ENCODE measurements around the gene BCAP29. TPM values are rescaled to one million over a fixed set of nuclear protein-coding genes. Genes with fewer than 3 reads are reported as not detected.

The BCAP29 gene
- total RNA-seq, 3 donors from 2014 or later, result 68.8 to 101 (median 78.2) TPM

GRCh38 chr7:107560898-107561516, 19.0 kb upstream of the BCAP29 start:
- Histone ChIP-seq H3K4me3 (no peak overlapping the region), H3K27me3 (no peaks in the 10 kb centered on the region), H3K36me3 (no peaks in the 10 kb centered on the region), H3K27ac (no peak overlapping the region), H3K4me1 (no peaks in the 10 kb centered on the region), H3K9me3 (no peaks in the 10 kb centered on the region)
- intact Hi-C loops (cut with DNase I; ENCODE audit: low total_unique reads), result no loop called here
- TF ChIP-seq POLR2A (IDR thresholded peaks at IDR 0.05) (no peak), CTCF (IDR thresholded peaks at IDR 0.05) (no peak), POLR2AphosphoS5 (IDR thresholded peaks at IDR 0.05) (no peak)
- no peak for DNase-seq (ENCODE audit: low spot score in 2 of 2)

- DNase-seq (ENCODE audit: low spot score in 2 of 2), result peak in 1 of 2 donors; percentile 63
- intact Hi-C loops (cut with DNase I; ENCODE audit: low total_unique reads), result no loop called here
- Histone ChIP-seq H3K27ac (peak overlapping the region; percentile 95 to 99), H3K9me3 (no peaks in the 10 kb centered on the region), H3K36me3 (no peaks in the 10 kb centered on the region), H3K4me1 (no peaks in the 10 kb centered on the region), H3K4me3 (peak overlapping the region; percentile 80 to 99 (median 86)), H3K27me3 (no peaks in the 10 kb centered on the region)
- no peak for TF ChIP-seq POLR2AphosphoS5 (IDR thresholded peaks at IDR 0.05)
- no peak for TF ChIP-seq CTCF (IDR thresholded peaks at IDR 0.05)
- TF ChIP-seq POLR2A (IDR thresholded peaks at IDR 0.05), result no peak
These were observed 16.8 kb upstream of the BCAP29 start for GRCh38 chr7:107563081-107563774.

- intact Hi-C loops (cut with DNase I; ENCODE audit: low total_unique reads), result no loop called here
- H3K4me3 ChIP-seq, result peak within 1 kb of the TSS; percentile 80 to 99 (median 86)
- DNase-seq (ENCODE audit: low spot score in 2 of 2), result peak; percentile 66 to 83
- no peaks in the 10 kb centered on the region for H3K4me1 ChIP-seq
- H3K27ac ChIP-seq, result peak within 1 kb of the TSS; percentile 95 to 99
- H3K27me3 ChIP-seq, result no peaks in the 10 kb centered on the region
- no peaks in the 10 kb centered on the region for H3K36me3 ChIP-seq
- H3K9me3 ChIP-seq, result no peaks in the 10 kb centered on the region
- peak; percentile 72 to 90 (median 81) for TF ChIP-seq POLR2AphosphoS5 (IDR thresholded peaks at IDR 0.05)
- no peak for TF ChIP-seq POLR2A (IDR thresholded peaks at IDR 0.05)
These were observed 16.1 kb upstream of the BCAP29 start, which contains the start of the genes COG5 and DUS4L for GRCh38 chr7:107563775-107564552. Gene COG5 (minus strand): TSS chr7:107563920. CDS start chr7:107563896, 24 bp downstream. Gene DUS4L (plus strand): TSS chr7:107563971. CDS start chr7:107567071, 3,100 bp downstream.

- Histone ChIP-seq H3K27me3 (no peaks in the 10 kb centered on the region), H3K27ac (peak overlapping the region; percentile 95 to 99), H3K4me3 (peak overlapping the region; percentile 80 to 99 (median 86)), H3K4me1 (no peaks in the 10 kb centered on the region), H3K36me3 (no peaks in the 10 kb centered on the region), H3K9me3 (no peaks in the 10 kb centered on the region)
- TF ChIP-seq POLR2A (IDR thresholded peaks at IDR 0.05) (no peak), CTCF (IDR thresholded peaks at IDR 0.05) (no peak), POLR2AphosphoS5 (IDR thresholded peaks at IDR 0.05) (no peak)
- intact Hi-C loops (cut with DNase I; ENCODE audit: low total_unique reads), result no loop called here
- no peak for DNase-seq (ENCODE audit: low spot score in 2 of 2)
These were observed 15.3 kb upstream of the BCAP29 start for GRCh38 chr7:107564553-107565298.

GRCh38 chr7:107570298-107570697, 9.7 kb upstream of the BCAP29 start:
- Histone ChIP-seq H3K9me3 (no peaks in the 10 kb centered on the region), H3K4me3 (no peak overlapping the region), H3K36me3 (peaks cover 3% of the 10 kb centered on the region), H3K27me3 (no peaks in the 10 kb centered on the region), H3K4me1 (no peaks in the 10 kb centered on the region), H3K27ac (no peak overlapping the region)
- no peak for DNase-seq (ENCODE audit: low spot score in 2 of 2)
- TF ChIP-seq POLR2AphosphoS5 (IDR thresholded peaks at IDR 0.05), result no peak
- no peak for TF ChIP-seq POLR2A (IDR thresholded peaks at IDR 0.05)
- TF ChIP-seq CTCF (IDR thresholded peaks at IDR 0.05), result no peak
- intact Hi-C loops (cut with DNase I; ENCODE audit: low total_unique reads), result no loop called here

All from breast epithelium (tissue), 4 donors.